DND-41 (cell line): Measurements from ENCODE around the gene NDUFB6.

Experiments used
- EZH2 ChIP-seq: IDR thresholded peaks from 3 replicates; pipeline ENCODE4 v1.6.1; 2012; ENCODE audit warnings: borderline replicate concordance, low read depth, mild to moderate bottlenecking, moderate library complexity, low read length, inconsistent platforms; ENCODE audit not compliant: severe bottlenecking
- TF ChIP-seq, protein P1 (sequence below): IDR thresholded peaks from 2 replicates; pipeline ENCODE4 v1.5.1; 2012; ENCODE audit warnings: borderline replicate concordance, low read length, moderate library complexity, mild to moderate bottlenecking; ENCODE audit not compliant: poor library complexity, severe bottlenecking; ENCODE audit errors: extremely low read depth

- TF ChIP-seq, protein P1, sequence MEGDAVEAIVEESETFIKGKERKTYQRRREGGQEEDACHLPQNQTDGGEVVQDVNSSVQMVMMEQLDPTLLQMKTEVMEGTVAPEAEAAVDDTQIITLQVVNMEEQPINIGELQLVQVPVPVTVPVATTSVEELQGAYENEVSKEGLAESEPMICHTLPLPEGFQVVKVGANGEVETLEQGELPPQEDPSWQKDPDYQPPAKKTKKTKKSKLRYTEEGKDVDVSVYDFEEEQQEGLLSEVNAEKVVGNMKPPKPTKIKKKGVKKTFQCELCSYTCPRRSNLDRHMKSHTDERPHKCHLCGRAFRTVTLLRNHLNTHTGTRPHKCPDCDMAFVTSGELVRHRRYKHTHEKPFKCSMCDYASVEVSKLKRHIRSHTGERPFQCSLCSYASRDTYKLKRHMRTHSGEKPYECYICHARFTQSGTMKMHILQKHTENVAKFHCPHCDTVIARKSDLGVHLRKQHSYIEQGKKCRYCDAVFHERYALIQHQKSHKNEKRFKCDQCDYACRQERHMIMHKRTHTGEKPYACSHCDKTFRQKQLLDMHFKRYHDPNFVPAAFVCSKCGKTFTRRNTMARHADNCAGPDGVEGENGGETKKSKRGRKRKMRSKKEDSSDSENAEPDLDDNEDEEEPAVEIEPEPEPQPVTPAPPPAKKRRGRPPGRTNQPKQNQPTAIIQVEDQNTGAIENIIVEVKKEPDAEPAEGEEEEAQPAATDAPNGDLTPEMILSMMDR: no peak
- TF ChIP-seq EZH2: no peak
Measured at GRCh38 chr9:32523910-32524309, 49.0 kb downstream of the NDUFB6 start.
